T follicular helper cell (primary cell): ENCODE results near the gene BAIAP2.
"Not testable (repeated sequence)": the region's sequence is repeated elsewhere in the genome, so short reads cannot be mapped to it uniquely, and the experiment has no call there.

Experiments
- DNase-seq: peaks from one replicate; pipeline ENCODE4 v3.0.0-alpha.2; 2020; ENCODE audit warnings: low read depth

Gene BAIAP2

DNA sequence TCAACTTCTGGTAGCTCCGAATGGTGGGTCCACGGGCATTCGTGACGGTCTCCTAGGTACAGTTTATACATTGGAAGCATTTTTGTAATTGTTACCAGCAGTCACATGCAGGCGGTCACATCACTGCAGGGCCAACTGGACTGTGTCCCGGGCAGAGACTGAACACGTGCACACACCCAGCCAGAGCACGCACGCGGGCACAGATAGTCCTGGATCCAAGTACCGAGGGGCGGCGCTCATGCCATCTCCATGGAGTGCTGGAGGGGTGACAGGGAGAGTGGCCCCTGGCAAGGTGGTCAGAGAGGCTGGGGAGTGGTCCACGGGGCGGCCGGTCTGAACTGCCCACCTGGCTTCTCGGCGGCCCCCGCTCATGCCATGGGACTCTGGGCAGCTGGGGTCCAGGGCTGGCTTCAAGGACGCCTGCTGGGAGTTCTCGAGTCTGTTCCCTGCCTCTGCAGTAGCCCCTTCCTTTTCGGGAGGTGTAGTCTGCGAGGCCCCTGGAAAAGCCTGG, 34.2 kb downstream of the BAIAP2 start:
- no peak for DNase-seq

GRCh38 chr17:81070541-81071246, 35.7 kb downstream of the BAIAP2 start:
- DNase-seq: no peak

DNA sequence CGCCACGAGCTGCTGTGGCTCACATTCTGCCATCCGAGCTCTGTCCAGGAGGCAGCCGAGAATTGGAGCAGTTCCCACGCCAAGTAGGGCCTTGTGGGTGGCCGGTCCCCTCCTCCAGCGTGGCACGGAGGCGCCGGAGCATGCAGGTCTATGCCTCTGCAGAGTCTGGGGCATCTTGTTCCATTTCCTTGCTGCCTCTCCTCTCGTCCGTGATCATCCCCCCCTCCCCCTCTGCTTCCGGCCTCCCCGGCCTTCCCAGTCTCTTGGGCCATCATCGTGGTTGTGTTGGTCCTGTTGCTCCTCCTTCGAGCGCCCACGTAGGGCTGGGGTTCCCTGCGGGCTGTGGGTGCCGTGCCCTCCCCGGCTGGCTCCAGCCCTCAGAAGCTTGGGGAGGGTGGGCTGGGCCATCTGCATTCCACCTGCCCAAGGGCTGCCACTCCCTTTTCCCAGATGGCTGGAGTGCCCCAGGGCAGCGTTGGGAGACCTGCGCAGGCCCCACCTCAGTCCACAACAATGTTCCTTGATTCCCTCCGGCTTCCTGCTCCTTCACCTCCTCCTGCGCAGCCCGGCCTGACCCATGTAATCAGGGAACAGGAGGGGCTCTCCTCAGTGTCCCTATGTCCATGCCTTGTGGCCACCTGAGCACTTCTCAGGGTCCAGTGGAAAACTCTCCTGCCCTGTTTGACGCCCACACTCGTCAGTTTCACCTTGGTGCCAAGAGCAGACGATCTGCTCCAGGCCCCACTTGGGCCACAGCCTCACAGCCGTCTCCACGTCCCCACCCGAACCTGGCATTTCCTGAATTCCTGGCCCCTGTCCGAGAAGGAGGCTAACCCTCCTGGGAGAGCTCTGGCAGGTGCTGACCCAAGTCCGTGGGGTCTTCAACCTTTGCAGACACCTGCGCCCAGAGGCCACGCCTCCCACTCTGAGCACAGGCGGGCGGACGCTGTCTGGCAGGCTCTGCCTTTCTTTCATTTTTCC, 37.1 kb downstream of the BAIAP2 start:
- no peak for DNase-seq

GRCh38 chr17:81073967-81074839, 39.3 kb downstream of the BAIAP2 start:
- DNase-seq: no peak

GRCh38 chr17:81074875-81075274, 39.9 kb downstream of the BAIAP2 start:
- DNase-seq: no peak

DNA sequence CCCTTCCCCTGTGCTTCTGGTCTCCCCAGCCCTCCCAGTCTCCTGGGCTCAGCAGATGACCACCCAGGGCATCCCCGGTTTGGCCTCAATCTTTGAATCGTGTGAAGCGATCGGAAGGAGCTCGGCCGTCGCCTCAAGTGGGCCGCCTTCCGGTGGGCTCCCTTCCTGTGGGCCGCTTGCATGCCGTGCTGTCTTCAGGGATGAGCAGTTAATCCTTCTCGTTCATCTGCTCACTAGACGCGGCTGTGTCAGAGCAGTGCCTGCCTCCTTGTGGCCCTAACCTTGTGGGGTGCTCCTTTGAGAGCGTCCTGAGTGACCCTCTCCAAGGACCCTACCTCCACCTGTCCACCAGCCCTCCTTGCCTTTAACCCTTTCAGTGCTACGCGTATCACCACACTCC, 40.4 kb downstream of the BAIAP2 start:
- no peak for DNase-seq

GRCh38 chr17:81076141-81076679, 41.3 kb downstream of the BAIAP2 start:
- no peak for DNase-seq

DNA sequence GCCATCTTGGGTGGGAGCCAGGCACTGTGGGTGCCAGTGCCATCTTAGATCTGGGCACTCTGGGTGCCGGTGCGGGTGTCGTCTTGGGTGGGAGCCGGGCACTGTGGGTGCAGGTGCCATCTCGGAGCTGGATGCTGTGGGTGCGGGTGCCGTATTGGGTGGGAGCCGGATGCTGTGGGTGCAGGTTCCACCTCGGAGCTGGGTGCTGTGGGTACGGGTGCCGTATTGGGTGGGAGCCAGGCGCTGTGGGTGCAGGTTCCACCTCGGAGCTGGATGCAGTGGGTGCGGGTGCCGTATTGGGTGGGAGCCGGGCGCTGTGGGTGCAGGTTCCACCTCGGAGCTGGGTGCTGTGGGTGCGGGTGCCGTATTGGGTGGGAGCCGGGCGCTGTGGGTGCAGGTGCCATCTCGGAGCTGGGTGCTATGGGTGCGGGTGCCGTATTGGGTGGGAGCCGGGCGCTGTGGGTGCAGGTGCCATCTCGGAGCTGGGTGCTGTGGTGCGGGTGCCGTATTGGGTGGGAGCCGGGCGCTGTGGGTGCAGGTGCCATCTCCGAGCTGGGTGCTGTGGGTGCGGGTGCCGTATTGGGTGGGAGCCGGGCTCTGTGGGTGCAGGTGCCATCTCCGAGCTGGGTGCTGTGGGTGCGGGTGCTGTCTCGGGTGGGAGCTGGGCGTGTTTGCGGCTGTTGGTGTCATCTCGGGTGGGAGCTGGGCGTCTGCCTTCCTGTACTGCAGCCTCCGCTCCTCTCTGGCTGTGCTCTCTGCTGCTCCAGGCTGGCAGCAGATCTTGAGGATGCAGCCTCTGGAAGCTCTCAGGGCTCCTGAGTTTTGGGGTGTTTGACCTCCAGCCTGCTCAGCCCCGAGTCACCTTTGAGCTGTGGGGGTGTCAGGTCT, 43.3 kb downstream of the BAIAP2 start:
- not testable (repeated sequence) for DNase-seq

DNA sequence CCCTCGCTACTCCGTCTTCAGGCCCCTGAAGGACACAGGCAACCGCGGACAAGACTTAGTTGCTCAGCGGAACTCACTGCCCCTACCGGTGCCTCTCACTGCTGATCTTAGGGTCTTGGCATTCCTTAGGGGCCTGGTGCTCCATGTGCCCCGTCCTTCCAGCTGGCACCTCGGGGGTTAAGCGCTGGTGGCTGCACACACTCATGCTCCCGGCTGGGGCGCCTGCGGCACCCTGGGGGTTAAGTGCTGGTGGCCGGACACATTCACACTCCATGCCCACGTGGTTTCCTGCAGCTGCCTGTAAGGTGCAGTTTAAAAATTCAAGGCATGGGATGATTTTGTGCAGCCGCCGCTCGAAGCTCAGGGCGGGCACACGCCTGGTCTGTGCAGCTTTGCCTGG, 45.1 kb downstream of the BAIAP2 start:
- DNase-seq: no peak

DNA sequence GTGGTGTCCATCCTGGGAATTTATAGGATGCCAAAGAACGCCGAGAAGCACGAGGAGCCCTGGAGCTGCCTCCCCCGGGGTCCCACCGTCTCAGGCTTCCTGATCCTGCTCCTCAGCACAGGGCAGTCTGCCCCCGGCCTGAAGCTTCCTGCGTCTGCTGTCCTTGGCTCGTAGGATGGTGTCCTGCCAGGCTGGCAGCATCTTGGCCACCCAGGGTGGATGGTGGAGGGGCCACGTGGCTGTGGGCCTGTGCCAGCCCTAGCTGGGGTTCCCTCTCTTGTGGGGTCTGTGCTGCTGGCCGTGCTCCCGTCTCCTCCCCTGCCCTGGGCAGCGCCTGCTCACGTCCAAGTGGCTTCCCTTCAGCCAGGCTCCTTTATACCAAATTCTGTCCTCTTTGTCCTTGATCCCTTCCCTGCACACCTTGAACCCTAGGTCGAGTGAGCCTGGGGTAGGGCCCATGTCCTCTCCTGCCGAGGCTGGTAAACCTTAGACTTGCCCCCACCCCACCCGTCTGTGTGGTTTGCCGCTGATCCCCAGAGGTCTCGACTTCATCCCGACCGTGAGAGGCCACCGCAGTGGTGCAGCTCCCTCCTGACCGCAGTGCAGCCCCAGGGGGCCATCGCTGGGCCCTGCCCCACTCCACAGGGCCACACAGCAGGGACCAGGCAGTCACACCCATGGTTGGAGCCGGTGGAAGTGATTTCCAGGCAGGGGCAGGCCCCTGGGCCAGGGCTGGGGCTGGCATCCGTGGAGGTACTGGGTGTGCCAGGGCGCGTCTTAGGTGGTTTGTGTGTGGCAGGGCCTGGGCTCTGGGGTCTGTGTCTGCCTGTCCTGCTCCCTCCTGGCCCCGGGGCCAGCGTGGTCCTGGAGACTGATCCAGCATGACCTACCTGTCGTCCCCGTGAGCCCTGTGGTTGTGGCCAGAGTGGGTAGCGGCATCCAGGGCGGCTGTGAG, 46.5 kb downstream of the BAIAP2 start:
- DNase-seq: no peak

DNA sequence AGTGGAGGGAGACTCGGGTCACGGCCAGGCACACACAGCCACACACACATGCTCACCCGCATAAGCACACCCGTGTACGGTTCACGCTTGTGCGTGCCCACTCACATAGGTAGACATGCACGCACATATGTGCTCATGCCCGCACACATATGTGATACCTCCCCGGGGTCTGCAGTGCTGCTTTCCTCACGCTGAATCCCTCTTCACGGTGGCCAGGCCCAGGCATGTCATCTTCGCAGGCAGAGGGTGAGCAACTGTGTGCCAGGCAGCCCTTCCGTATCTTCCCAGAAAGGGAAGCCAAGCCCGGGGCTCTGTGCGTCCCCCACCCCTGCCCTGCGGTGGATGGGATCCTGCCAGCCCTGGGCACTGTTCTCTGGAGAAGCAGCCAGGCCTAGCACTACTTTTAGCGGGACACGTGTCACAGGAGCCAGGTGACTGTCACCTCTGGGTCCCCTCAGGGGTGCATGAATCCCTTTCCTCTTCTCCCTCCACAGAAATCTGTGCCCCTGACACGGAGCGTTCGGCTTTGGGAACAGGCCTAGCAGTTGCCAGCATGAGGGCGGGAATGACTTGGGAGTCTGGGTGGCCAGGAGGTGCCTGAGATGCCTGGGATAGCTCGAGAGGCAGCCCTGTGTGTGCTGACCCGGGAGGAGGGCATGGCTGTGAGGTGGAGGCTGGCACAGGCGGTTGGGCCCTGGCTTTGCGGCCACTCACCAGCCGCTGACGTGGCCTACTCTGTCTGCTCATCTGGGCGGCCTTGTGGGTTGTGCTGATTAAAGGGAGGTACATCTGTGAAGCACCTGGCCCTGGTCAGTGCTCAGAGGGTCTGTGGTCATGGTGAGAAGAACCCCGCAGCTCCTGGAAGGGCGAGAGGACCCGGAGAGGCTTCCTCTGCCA, 47.5 kb downstream of the BAIAP2 start:
- DNase-seq: no peak

GRCh38 chr17:81083125-81083765, 48.3 kb downstream of the BAIAP2 start:
- DNase-seq: no peak

DNA sequence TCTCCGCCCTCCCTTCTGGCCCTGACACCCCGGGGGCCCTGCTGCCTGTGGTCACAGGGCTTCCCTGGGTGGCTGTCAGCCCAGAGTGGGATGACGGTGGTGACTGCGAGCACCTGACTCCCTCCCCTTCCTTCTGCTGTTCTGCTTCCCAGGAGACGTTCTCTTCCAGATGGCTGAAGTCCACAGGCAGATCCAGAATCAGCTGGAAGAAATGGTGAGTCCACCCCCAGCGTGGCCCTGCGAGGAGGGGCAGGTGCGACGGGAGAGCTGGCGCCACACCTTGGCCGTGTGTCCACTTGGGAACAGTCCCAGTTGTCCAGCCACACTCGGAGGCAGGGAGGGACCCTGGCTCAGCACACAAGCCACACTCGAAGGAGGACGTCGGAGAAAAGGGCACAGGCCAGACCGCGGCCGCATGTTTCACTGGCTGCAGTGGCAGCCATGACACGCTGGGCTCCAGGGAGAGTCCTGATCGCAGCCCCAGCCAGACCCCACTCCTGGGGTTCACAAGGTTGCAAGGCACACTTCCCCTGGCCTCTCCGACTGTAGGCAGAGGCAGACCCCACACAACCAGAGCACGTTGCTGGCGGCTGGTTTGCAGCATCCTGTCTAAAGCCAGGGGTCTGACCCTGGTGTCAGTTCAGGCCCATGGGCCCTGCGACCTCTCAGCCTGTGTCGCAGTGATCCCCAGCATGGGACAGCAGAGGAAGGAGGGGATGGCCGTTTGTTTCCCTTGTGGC, 49.9 kb downstream of the BAIAP2 start:
- DNase-seq: no peak

GRCh38 chr17:81085420-81085911, 50.5 kb downstream of the BAIAP2 start:
- DNase-seq: no peak

- DNase-seq: no peak
Measured at GRCh38 chr17:81086789-81087551, 52.0 kb downstream of the BAIAP2 start.
